Suprapubic skin (tissue), 4 donors: Measurements from ENCODE around the gene GNL3.

Source experiments
- EP300 ChIP-seq: sonication (generic); formaldehyde crosslinking; IDR thresholded peaks from one replicate; pipeline ENCODE4 v1.6.1; 2017; ENCODE audit warnings: antibody characterized with exemption
- POLR2A ChIP-seq, 2 donors: fragments of 450-650 bp; IDR thresholded peaks; one replicate each; pipeline ENCODE4 v1.6.1; 2017; ENCODE audit warnings: antibody characterized with exemption in 2 of 2, mild to moderate bottlenecking in 2 of 2, moderate library complexity in 2 of 2
- POLR2AphosphoS5 ChIP-seq, 3 donors: sonication (generic); formaldehyde crosslinking; IDR thresholded peaks; one replicate each; pipeline ENCODE4 v1.6.1; 2017; ENCODE audit warnings: antibody characterized with exemption in 3 of 3
- TF ChIP-seq, protein P1 (sequence below), 2 donors: fragments of 200-600 bp in 1 of 2; fragments of 450-650 bp in 1 of 2; sonication (generic) in 1 of 2; IDR thresholded peaks; one replicate each; pipeline ENCODE4 v1.5.1; 2016 to 2019; ENCODE audit warnings: antibody characterized with exemption in 2 of 2, mild to moderate bottlenecking in 1 of 2, moderate library complexity in 1 of 2

DNA sequence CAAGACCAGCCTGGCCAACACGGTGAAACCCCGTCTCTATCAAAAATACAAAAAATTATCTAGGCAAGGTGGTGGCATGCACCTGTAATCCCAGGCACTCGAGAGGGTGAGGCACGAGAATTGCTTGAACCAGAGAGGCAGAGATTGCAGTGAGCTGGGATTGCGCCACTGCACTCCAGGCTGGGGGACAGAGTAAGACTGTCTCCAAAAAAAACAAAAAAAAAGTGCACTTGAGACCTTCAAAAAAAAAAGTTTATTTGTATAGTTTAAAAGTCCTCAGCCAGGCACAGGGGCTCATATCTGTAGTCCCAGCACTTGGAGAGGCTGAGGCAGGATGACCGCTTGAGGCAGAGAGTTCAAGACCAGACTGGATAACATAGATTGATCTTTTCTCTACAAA is 2.2 kb upstream of the GNL3 start:
- TF ChIP-seq, protein P1, sequence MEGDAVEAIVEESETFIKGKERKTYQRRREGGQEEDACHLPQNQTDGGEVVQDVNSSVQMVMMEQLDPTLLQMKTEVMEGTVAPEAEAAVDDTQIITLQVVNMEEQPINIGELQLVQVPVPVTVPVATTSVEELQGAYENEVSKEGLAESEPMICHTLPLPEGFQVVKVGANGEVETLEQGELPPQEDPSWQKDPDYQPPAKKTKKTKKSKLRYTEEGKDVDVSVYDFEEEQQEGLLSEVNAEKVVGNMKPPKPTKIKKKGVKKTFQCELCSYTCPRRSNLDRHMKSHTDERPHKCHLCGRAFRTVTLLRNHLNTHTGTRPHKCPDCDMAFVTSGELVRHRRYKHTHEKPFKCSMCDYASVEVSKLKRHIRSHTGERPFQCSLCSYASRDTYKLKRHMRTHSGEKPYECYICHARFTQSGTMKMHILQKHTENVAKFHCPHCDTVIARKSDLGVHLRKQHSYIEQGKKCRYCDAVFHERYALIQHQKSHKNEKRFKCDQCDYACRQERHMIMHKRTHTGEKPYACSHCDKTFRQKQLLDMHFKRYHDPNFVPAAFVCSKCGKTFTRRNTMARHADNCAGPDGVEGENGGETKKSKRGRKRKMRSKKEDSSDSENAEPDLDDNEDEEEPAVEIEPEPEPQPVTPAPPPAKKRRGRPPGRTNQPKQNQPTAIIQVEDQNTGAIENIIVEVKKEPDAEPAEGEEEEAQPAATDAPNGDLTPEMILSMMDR (IDR thresholded peaks at IDR 0.05): no peak
- no peak for TF ChIP-seq POLR2AphosphoS5 (IDR thresholded peaks at IDR 0.05)
- no peak for TF ChIP-seq POLR2A (IDR thresholded peaks at IDR 0.05)
- no peak for TF ChIP-seq EP300
